T-helper 2 cell (primary cell): ENCODE data around the gene ELL3.

Source experiments
- DNase-seq, 5 experiments: peaks; one replicate each; pipeline versions ENCODE4 v3.0.0 to v3.0.0-alpha.2; 2012 to 2022

Gene ELL3

DNA sequence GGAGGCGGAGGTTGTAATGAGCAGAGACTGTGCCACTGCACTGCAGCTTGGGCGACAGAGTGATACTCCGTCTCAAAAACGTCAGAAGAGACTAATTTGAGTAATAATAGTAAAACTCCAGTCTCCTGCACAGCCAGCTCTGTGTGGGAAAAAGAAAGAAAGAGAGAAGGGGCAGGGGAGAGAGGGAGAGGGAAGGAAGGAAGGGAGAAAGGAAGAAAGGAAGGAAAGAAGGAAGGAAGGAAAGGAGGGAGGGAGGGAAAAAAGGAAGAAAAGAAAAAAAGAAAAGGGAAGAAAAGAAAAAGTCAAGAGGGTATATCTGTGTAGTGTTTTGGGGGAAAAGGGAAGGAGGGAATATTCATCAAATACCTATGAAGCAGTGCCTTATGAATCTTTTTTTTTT, 53.6 kb downstream of the ELL3 start:
- no peak for DNase-seq
